Testis (tissue), 3 donors: ENCODE data around the gene LYPD4. TPM values are rescaled to one million over a fixed set of nuclear protein-coding genes. Genes with fewer than 3 reads are reported as not detected.

Experiments
- DNase-seq: peaks from one replicate; pipeline ENCODE4 v3.0.0-alpha.2; 2019
- H3K27ac ChIP-seq, 2 donors: fragments of 200-600 bp; sonication (generic); one replicate each; pipeline ENCODE4 v1.5.1; 2019
- H3K27me3 ChIP-seq: fragments of 200-600 bp; sonication (generic); one replicate; pipeline ENCODE4 v1.5.1; 2019
- H3K36me3 ChIP-seq: fragments of 200-600 bp; sonication (generic); one replicate; pipeline ENCODE4 v1.5.1; 2017; ENCODE audit warnings: low read depth; ENCODE audit errors: missing control alignments
- H3K4me1 ChIP-seq: fragments of 200-600 bp; sonication (generic); one replicate; pipeline ENCODE4 v1.5.1; 2019
- H3K4me3 ChIP-seq, 2 donors: fragments of 200-600 bp; sonication (generic); one replicate each; pipeline ENCODE4 v1.5.1; 2017 to 2019
- H3K9me3 ChIP-seq: fragments of 200-600 bp; sonication (generic); one replicate; pipeline ENCODE4 v1.5.1; 2017
- CTCF ChIP-seq, 3 experiments: fragments of 450-650 bp in 2 of 3; fragments of 200-600 bp in 1 of 3; sonication (generic) in 1 of 3; IDR thresholded peaks; one replicate each; pipeline ENCODE4 v1.5.1; 2016 to 2019; ENCODE audit warnings: antibody characterized with exemption in 3 of 3, mild to moderate bottlenecking in 2 of 3, moderate library complexity in 1 of 3
- POLR2A ChIP-seq: fragments of 450-650 bp; IDR thresholded peaks from one replicate; pipeline ENCODE4 v1.6.1; 2017; ENCODE audit warnings: antibody characterized with exemption, mild to moderate bottlenecking, moderate library complexity
- WGBS, 2 donors: methylation state at CpG; one replicate each; pipeline ENCODE4 v1.1.5; 2018; 5-methylcytosine and 5-hydroxymethylcytosine counted together
- intact Hi-C: fragments of 100-400 bp; cut with DNase I; formaldehyde crosslinking; loops from one replicate; pipeline ENCODE4 v1.15.1; 2023; ENCODE audit warnings: low total_unique reads
- polyA plus RNA-seq: library from polyadenylated mRNA; stranded (reverse); fragments of 350-450 nt; fragmentation: Illumina TruSeq; extraction: RNeasy Lipid Tissue Mini Kit (QIAGEN cat#74804); gene quantifications from one replicate; pipeline ENCODE4 v1.2.3, GENCODE V29; 2014; ENCODE audit warnings: low read depth, low replicate concordance; ENCODE audit not compliant: insufficient read depth
- total RNA-seq, 2 donors: library from RNA; depleted of rRNA; stranded (reverse); fragments of >200 nt; gene quantifications; one replicate each; pipeline ENCODE4 v1.2.3, GENCODE V29; 2016

LYPD4 gene
- total and polyA plus RNA-seq, 3 donors from 2014 or later, result 33.6 to 198 (median 68.4) TPM

- TF ChIP-seq CTCF (IDR thresholded peaks at IDR 0.05), result no peak
- no peak for TF ChIP-seq POLR2A
- DNase-seq, result no peak
- 80 to 85% methylated on average over 5 of the region's 5 CpGs for WGBS, 2 donors
- no peaks in the 10 kb centered on the region for H3K9me3 ChIP-seq
- H3K36me3 ChIP-seq, result no peaks in the 10 kb centered on the region
- H3K27me3 ChIP-seq, result no peaks in the 10 kb centered on the region
- no peak overlapping the region for H3K4me3 ChIP-seq
- H3K4me1 ChIP-seq, result peaks cover 20% of the 10 kb centered on the region
- H3K27ac ChIP-seq, result no peak overlapping the region
- intact Hi-C loops, result no loop called here
These were observed 19.9 kb upstream of the LYPD4 start for GRCh38 chr19:41864374-41864773.

GRCh38 chr19:41863209-41863931 lies 18.9 kb upstream of the LYPD4 start:
- TF ChIP-seq CTCF (IDR thresholded peaks at IDR 0.05) (no peak), POLR2A (no peak)
- Histone ChIP-seq H3K4me3 (no peak overlapping the region), H3K36me3 (no peaks in the 10 kb centered on the region), H3K27me3 (no peaks in the 10 kb centered on the region), H3K4me1 (peaks cover 20% of the 10 kb centered on the region), H3K27ac (no peak overlapping the region), H3K9me3 (no peaks in the 10 kb centered on the region)
- 81 to 82% methylated on average over 11 of the region's 11 CpGs for WGBS, 2 donors
- intact Hi-C loops, result no loop called here
- no peak for DNase-seq

GRCh38 chr19:41862445-41862986 lies 18.0 kb upstream of the LYPD4 start:
- no peak for TF ChIP-seq CTCF (IDR thresholded peaks at IDR 0.05)
- Histone ChIP-seq H3K9me3 (no peaks in the 10 kb centered on the region), H3K36me3 (no peaks in the 10 kb centered on the region), H3K4me3 (no peak overlapping the region), H3K27ac (no peak overlapping the region), H3K4me1 (peaks cover 20% of the 10 kb centered on the region), H3K27me3 (no peaks in the 10 kb centered on the region)
- intact Hi-C loops, result no loop called here
- no peak for DNase-seq
- 68 to 73% methylated on average over 2 of the region's 2 CpGs for WGBS, 2 donors

GRCh38 chr19:41861846-41862245 lies 17.4 kb upstream of the LYPD4 start:
- intact Hi-C loops, result no loop called here

More at GRCh38 chr19:41861846-41862245, 17.4 kb upstream of the LYPD4 start:
- WGBS, 2 donors, result 54 to 65% methylated on average over 9 of the region's 9 CpGs
- no peak overlapping the region for H3K4me3 ChIP-seq
- no peaks in the 10 kb centered on the region for H3K36me3 ChIP-seq
- H3K27me3 ChIP-seq, result no peaks in the 10 kb centered on the region
- no peaks in the 10 kb centered on the region for H3K9me3 ChIP-seq
- peaks cover 20% of the 10 kb centered on the region for H3K4me1 ChIP-seq
- TF ChIP-seq POLR2A (no peak), CTCF (IDR thresholded peaks at IDR 0.05) (no peak)
- DNase-seq, result no peak
- no peak overlapping the region for H3K27ac ChIP-seq
